Endothelial cell of hepatic sinusoid (primary cell): ENCODE measurements around the gene GSTT4.
"Not testable (repeated sequence)": the region's sequence is repeated elsewhere in the genome, so short reads cannot be mapped to it uniquely, and the experiment has no call there.

Experiments
- in situ Hi-C: cut with HindIII; loops from 2 replicates; pipeline ENCODE4 v1.10.0; 2017; ENCODE audit warnings: low sequenced_read_pairs

Gene GSTT4

GRCh38 chr22:23954193-23954990, 50.9 kb downstream of the GSTT4 start:
- in situ Hi-C loops = not testable (repeated sequence)

GRCh38 chr22:23953485-23953884, 51.8 kb downstream of the GSTT4 start:
- in situ Hi-C loops = not testable (repeated sequence)

- in situ Hi-C loops = not testable (repeated sequence)
Measured at GRCh38 chr22:23952794-23953405, 52.4 kb downstream of the GSTT4 start.

GRCh38 chr22:23951383-23951782, 53.9 kb downstream of the GSTT4 start:
- in situ Hi-C loops = not testable (repeated sequence)

GRCh38 chr22:23949764-23950163, 55.5 kb downstream of the GSTT4 start:
- in situ Hi-C loops = not testable (repeated sequence)
